ENCODE data around the gene MOBP.

DNA sequence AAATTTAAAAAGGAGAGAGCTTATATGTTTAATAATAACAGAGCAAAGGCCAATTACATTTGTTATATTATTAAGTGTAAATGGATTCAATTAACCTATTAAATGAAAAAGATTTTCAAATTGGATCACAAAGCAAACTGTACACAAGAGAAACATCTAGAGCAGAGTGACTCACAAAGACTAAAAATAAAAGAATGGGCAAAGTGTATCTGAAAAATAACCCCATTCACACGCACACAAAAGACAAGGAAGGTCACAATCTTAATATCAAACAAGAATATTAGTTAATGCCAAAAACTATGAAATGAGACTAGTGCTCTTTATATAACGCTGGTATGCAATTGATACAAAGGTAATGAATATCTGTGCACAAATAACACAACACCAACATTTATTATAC lies 65.7 kb downstream of the MOBP start:
- TF ChIP-seq, protein P1, sequence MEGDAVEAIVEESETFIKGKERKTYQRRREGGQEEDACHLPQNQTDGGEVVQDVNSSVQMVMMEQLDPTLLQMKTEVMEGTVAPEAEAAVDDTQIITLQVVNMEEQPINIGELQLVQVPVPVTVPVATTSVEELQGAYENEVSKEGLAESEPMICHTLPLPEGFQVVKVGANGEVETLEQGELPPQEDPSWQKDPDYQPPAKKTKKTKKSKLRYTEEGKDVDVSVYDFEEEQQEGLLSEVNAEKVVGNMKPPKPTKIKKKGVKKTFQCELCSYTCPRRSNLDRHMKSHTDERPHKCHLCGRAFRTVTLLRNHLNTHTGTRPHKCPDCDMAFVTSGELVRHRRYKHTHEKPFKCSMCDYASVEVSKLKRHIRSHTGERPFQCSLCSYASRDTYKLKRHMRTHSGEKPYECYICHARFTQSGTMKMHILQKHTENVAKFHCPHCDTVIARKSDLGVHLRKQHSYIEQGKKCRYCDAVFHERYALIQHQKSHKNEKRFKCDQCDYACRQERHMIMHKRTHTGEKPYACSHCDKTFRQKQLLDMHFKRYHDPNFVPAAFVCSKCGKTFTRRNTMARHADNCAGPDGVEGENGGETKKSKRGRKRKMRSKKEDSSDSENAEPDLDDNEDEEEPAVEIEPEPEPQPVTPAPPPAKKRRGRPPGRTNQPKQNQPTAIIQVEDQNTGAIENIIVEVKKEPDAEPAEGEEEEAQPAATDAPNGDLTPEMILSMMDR (IDR thresholded peaks at IDR 0.05 in 2 of 3, conservative IDR thresholded peaks at IDR 0.05 in 1 of 3; ENCODE audit: borderline replicate concordance in 1 of 3, insufficient read depth in 1 of 3, low read depth in 2 of 3, low read length in 2 of 3): no peak
- TF ChIP-seq, protein P2, sequence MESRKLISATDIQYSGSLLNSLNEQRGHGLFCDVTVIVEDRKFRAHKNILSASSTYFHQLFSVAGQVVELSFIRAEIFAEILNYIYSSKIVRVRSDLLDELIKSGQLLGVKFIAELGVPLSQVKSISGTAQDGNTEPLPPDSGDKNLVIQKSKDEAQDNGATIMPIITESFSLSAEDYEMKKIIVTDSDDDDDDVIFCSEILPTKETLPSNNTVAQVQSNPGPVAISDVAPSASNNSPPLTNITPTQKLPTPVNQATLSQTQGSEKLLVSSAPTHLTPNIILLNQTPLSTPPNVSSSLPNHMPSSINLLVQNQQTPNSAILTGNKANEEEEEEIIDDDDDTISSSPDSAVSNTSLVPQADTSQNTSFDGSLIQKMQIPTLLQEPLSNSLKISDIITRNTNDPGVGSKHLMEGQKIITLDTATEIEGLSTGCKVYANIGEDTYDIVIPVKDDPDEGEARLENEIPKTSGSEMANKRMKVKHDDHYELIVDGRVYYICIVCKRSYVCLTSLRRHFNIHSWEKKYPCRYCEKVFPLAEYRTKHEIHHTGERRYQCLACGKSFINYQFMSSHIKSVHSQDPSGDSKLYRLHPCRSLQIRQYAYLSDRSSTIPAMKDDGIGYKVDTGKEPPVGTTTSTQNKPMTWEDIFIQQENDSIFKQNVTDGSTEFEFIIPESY (IDR thresholded peaks at IDR 0.05; ENCODE audit: extremely low read depth, insufficient replicate concordance, low read length): no peak
- TF ChIP-seq EZH2 (IDR thresholded peaks at IDR 0.05): no peak
